Measurements from ENCODE around the gene DNAI4.
"Not testable (repeated sequence)": the region's sequence is repeated elsewhere in the genome, so short reads cannot be mapped to it uniquely, and the experiment has no call there.

The DNAI4 gene

GRCh38 chr1:66824771-66825170, 99.9 kb downstream of the DNAI4 start:
- H3K4me3 ChIP-seq (ENCODE audit: low read depth in 1 of 2, low read length in 2 of 2) = no peak overlapping the region
- no peaks in the 10 kb centered on the region for H3K4me1 ChIP-seq (ENCODE audit: control insufficient read depth in 1 of 2, insufficient read depth in 2 of 2, low read length in 2 of 2)
- no peaks in the 10 kb centered on the region for H3K27me3 ChIP-seq (ENCODE audit: low read depth, low read length)
- H3K9me3 ChIP-seq (ENCODE audit: control insufficient read depth in 1 of 2, low read length in 2 of 2) = no peaks in the 10 kb centered on the region
- H3K36me3 ChIP-seq (ENCODE audit: control insufficient read depth in 1 of 2, insufficient read depth in 2 of 2, low read length in 2 of 2) = no peaks in the 10 kb centered on the region
- no peak overlapping the region for H3K27ac ChIP-seq (ENCODE audit: low read length)

DNA sequence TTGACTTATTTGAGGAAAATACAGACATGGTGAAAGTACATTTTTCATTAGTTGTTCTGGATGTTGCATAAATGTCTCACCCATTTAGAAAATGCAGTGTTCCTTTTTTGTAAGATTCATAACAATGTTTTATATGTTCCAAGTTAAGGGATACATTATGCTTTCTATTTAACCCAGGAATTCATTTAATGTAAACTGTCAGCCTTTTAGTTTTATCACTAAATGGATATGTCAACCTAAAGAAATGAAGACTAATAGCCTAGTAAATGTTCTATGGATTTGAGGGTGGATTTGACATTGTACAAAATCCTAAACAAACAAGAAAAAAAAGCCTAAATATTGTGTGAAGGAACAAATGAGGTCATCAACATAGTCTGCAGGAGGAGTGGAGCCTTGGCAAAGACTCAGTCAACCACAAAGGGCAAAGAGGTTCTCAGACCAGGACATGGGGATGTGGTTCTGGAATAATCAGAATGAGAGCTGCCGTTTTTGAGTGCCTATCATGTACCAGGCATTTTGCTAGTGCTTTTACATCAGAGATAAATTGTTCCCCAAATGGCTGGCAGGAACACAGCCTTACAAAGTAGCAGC, 114.8 kb downstream of the DNAI4 start:
- H3K36me3 ChIP-seq (ENCODE audit: control insufficient read depth in 1 of 2, insufficient read depth in 2 of 2, low read length in 2 of 2) = no peaks in the 10 kb centered on the region
- H3K4me1 ChIP-seq (ENCODE audit: control insufficient read depth in 1 of 2, insufficient read depth in 2 of 2, low read length in 2 of 2) = no peaks in the 10 kb centered on the region
- H3K9me3 ChIP-seq (ENCODE audit: control insufficient read depth in 1 of 2, low read length in 2 of 2) = no peaks in the 10 kb centered on the region

DNA sequence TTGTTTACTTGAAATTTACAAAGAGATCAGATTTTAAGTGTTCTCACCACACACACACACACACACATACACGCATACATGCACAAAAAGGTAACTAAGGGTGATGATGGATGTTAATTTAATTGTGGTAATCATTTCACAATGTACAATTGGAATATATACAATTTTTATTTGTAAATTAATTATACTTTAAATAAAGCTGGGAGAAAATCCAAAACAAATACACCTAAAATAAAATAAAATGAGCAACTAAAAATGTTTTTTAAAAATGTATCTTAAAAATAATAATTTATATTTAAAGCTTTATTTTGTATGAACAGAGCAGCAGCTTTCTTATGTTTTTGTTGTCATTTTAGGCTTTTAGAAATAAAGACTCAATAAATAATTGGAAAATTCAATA, 115.4 kb downstream of the DNAI4 start:
- H3K4me3 ChIP-seq (ENCODE audit: low read depth in 1 of 2, low read length in 2 of 2) = no peak overlapping the region
- no peaks in the 10 kb centered on the region for H3K27me3 ChIP-seq (ENCODE audit: low read depth, low read length)
- H3K9me3 ChIP-seq (ENCODE audit: control insufficient read depth in 1 of 2, low read length in 2 of 2) = no peaks in the 10 kb centered on the region
- no peaks in the 10 kb centered on the region for H3K4me1 ChIP-seq (ENCODE audit: control insufficient read depth in 1 of 2, insufficient read depth in 2 of 2, low read length in 2 of 2)
- no peaks in the 10 kb centered on the region for H3K36me3 ChIP-seq (ENCODE audit: control insufficient read depth in 1 of 2, insufficient read depth in 2 of 2, low read length in 2 of 2)
- no peak overlapping the region for H3K27ac ChIP-seq (ENCODE audit: low read length)

More for the DNA sequence above, 114.8 kb downstream of the DNAI4 start:
- no peak overlapping the region for H3K27ac ChIP-seq (ENCODE audit: low read length)
- H3K27me3 ChIP-seq (ENCODE audit: low read depth, low read length) = no peaks in the 10 kb centered on the region
- no peak overlapping the region for H3K4me3 ChIP-seq (ENCODE audit: low read depth in 1 of 2, low read length in 2 of 2)

- not testable (repeated sequence) for H3K9me3 ChIP-seq (ENCODE audit: control insufficient read depth in 1 of 2, low read length in 2 of 2); H3K4me1 ChIP-seq (ENCODE audit: control insufficient read depth in 1 of 2, insufficient read depth in 2 of 2, low read length in 2 of 2); H3K4me3 ChIP-seq (ENCODE audit: low read depth in 1 of 2, low read length in 2 of 2); H3K27ac ChIP-seq (ENCODE audit: low read length); H3K27me3 ChIP-seq (ENCODE audit: low read depth, low read length); H3K36me3 ChIP-seq (ENCODE audit: control insufficient read depth in 1 of 2, insufficient read depth in 2 of 2, low read length in 2 of 2)
Observed at GRCh38 chr1:66795839-66796238, 128.8 kb downstream of the DNAI4 start.

GRCh38 chr1:66791621-66792610, 132.7 kb downstream of the DNAI4 start:
- Histone ChIP-seq H3K36me3 (ENCODE audit: control insufficient read depth in 1 of 2, insufficient read depth in 2 of 2, low read length in 2 of 2) (no peaks in the 10 kb centered on the region), H3K4me3 (ENCODE audit: low read depth in 1 of 2, low read length in 2 of 2) (no peak overlapping the region), H3K9me3 (ENCODE audit: control insufficient read depth in 1 of 2, low read length in 2 of 2) (no peaks in the 10 kb centered on the region)

DNA sequence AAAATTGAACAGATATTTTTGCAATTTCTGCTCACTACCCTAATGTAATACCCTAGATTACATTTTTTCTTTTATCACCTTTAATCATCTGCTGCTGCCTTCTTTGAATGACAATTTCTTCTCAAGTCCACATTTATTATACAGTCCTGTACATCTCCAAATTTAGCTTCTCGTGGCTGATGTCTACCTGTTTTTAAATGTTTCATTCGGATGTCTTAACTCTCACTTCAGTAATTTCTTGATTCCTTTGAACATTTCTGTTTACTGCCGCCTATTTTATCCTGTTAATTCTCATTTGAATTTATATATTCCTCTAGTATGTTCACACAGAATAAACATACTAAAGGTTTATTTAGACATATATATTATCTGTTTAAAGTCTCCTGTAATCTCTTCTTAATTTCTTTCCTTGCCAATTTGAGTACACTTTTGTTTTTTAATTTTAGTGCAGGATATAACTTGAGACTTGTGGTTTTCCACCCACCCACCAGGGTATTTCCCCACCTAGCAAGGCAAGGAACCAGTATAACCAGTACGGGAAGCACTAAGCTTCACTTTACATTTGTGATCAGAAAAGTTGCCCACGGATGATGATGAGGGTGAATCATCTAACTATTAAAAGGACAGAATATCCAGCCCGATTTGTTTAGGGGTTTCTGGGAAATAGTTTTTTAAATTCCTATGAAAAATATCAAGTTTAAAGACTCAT, 136.3 kb downstream of the DNAI4 start:
- H3K36me3 ChIP-seq (ENCODE audit: control insufficient read depth in 1 of 2, insufficient read depth in 2 of 2, low read length in 2 of 2) = no peaks in the 10 kb centered on the region
- H3K9me3 ChIP-seq (ENCODE audit: control insufficient read depth in 1 of 2, low read length in 2 of 2) = no peaks in the 10 kb centered on the region
- no peaks in the 10 kb centered on the region for H3K27me3 ChIP-seq (ENCODE audit: low read depth, low read length)
- no peak overlapping the region for H3K4me3 ChIP-seq (ENCODE audit: low read depth in 1 of 2, low read length in 2 of 2)
- H3K27ac ChIP-seq (ENCODE audit: low read length) = no peak overlapping the region
- H3K4me1 ChIP-seq (ENCODE audit: control insufficient read depth in 1 of 2, insufficient read depth in 2 of 2, low read length in 2 of 2) = no peaks in the 10 kb centered on the region

More at GRCh38 chr1:66791621-66792610, 132.7 kb downstream of the DNAI4 start:
- Histone ChIP-seq H3K4me1 (ENCODE audit: control insufficient read depth in 1 of 2, insufficient read depth in 2 of 2, low read length in 2 of 2) (no peaks in the 10 kb centered on the region), H3K27me3 (ENCODE audit: low read depth, low read length) (no peaks in the 10 kb centered on the region), H3K27ac (ENCODE audit: low read length) (no peak overlapping the region)

- no peaks in the 10 kb centered on the region for H3K27me3 ChIP-seq (ENCODE audit: low read depth, low read length)
- no peak overlapping the region for H3K27ac ChIP-seq (ENCODE audit: low read length)
- H3K9me3 ChIP-seq (ENCODE audit: control insufficient read depth in 1 of 2, low read length in 2 of 2) = no peaks in the 10 kb centered on the region
- H3K4me3 ChIP-seq (ENCODE audit: low read depth in 1 of 2, low read length in 2 of 2) = no peak overlapping the region
- H3K4me1 ChIP-seq (ENCODE audit: control insufficient read depth in 1 of 2, insufficient read depth in 2 of 2, low read length in 2 of 2) = no peaks in the 10 kb centered on the region
- H3K36me3 ChIP-seq (ENCODE audit: control insufficient read depth in 1 of 2, insufficient read depth in 2 of 2, low read length in 2 of 2) = no peaks in the 10 kb centered on the region
Observed at GRCh38 chr1:66787641-66788040, 137.0 kb downstream of the DNAI4 start.

GRCh38 chr1:66785800-66786199, 138.9 kb downstream of the DNAI4 start:
- not testable (repeated sequence) for H3K4me3 ChIP-seq (ENCODE audit: low read depth in 1 of 2, low read length in 2 of 2); H3K9me3 ChIP-seq (ENCODE audit: control insufficient read depth in 1 of 2, low read length in 2 of 2); H3K36me3 ChIP-seq (ENCODE audit: control insufficient read depth in 1 of 2, insufficient read depth in 2 of 2, low read length in 2 of 2); H3K4me1 ChIP-seq (ENCODE audit: control insufficient read depth in 1 of 2, insufficient read depth in 2 of 2, low read length in 2 of 2); H3K27me3 ChIP-seq (ENCODE audit: low read depth, low read length); H3K27ac ChIP-seq (ENCODE audit: low read length)

- Histone ChIP-seq H3K4me3 (ENCODE audit: low read depth in 1 of 2, low read length in 2 of 2) (no peak overlapping the region), H3K4me1 (ENCODE audit: control insufficient read depth in 1 of 2, insufficient read depth in 2 of 2, low read length in 2 of 2) (no peaks in the 10 kb centered on the region), H3K27me3 (ENCODE audit: low read depth, low read length) (no peaks in the 10 kb centered on the region), H3K9me3 (ENCODE audit: control insufficient read depth in 1 of 2, low read length in 2 of 2) (no peaks in the 10 kb centered on the region), H3K36me3 (ENCODE audit: control insufficient read depth in 1 of 2, insufficient read depth in 2 of 2, low read length in 2 of 2) (no peaks in the 10 kb centered on the region), H3K27ac (ENCODE audit: low read length) (no peak overlapping the region)
Observed at GRCh38 chr1:66779475-66780078, 145.1 kb downstream of the DNAI4 start.

GRCh38 chr1:66778969-66779368, 145.7 kb downstream of the DNAI4 start:
- Histone ChIP-seq H3K27ac (ENCODE audit: low read length) (no peak overlapping the region), H3K9me3 (ENCODE audit: control insufficient read depth in 1 of 2, low read length in 2 of 2) (no peaks in the 10 kb centered on the region), H3K4me3 (ENCODE audit: low read depth in 1 of 2, low read length in 2 of 2) (no peak overlapping the region), H3K36me3 (ENCODE audit: control insufficient read depth in 1 of 2, insufficient read depth in 2 of 2, low read length in 2 of 2) (no peaks in the 10 kb centered on the region), H3K4me1 (ENCODE audit: control insufficient read depth in 1 of 2, insufficient read depth in 2 of 2, low read length in 2 of 2) (no peaks in the 10 kb centered on the region), H3K27me3 (ENCODE audit: low read depth, low read length) (no peaks in the 10 kb centered on the region)

- Histone ChIP-seq H3K4me1 (ENCODE audit: control insufficient read depth in 1 of 2, insufficient read depth in 2 of 2, low read length in 2 of 2) (no peaks in the 10 kb centered on the region), H3K36me3 (ENCODE audit: control insufficient read depth in 1 of 2, insufficient read depth in 2 of 2, low read length in 2 of 2) (no peaks in the 10 kb centered on the region), H3K4me3 (ENCODE audit: low read depth in 1 of 2, low read length in 2 of 2) (no peak overlapping the region), H3K27ac (ENCODE audit: low read length) (no peak overlapping the region), H3K9me3 (ENCODE audit: control insufficient read depth in 1 of 2, low read length in 2 of 2) (no peaks in the 10 kb centered on the region), H3K27me3 (ENCODE audit: low read depth, low read length) (no peaks in the 10 kb centered on the region)
Observed at GRCh38 chr1:66778266-66778665, 146.4 kb downstream of the DNAI4 start.
